Endothelial cell of umbilical vein (primary cell): ENCODE results near the gene SYNPO2L. TPM values are rescaled to one million over a fixed set of nuclear protein-coding genes. Genes with fewer than 3 reads are reported as not detected.

ENCODE experiments used
- BruUV-seq: library from RNA; stranded (reverse); fragments of 400-500 nt; replicated peaks from 2 replicates; lab custom pipeline; 2021; lab: Mats Ljungman, UMichigan
- CTCF ChIA-PET: fragments of 300-600, 350-600 bp; sonication (Branson Sonifier 250); formaldehyde crosslinking; loops from one replicate; lab custom pipeline; 2021; ENCODE audit warnings: antibody characterized with exemption, inconsistent platforms; lab: Charles Lee
- POLR2A ChIA-PET: fragments of 300-600, 350-600 bp; sonication (Branson Sonifier 250); formaldehyde crosslinking; loops from one replicate; lab custom pipeline; 2021; ENCODE audit warnings: antibody characterized with exemption, inconsistent platforms; lab: Charles Lee
- DNase-seq: peaks from one replicate; pipeline ENCODE4 v3.0.0-alpha.2; 2011; ENCODE audit warnings: low read depth, low spot score
- FAIRE-seq: peaks from 2 replicates; lab custom pipeline; 2011; peaks lifted over from hg19 to GRCh38; lab: Jason Lieb, UNC
- H2AFZ ChIP-seq: 2 replicates; pipeline ENCODE4 v1.6.0; 2012; ENCODE audit warnings: low read depth, low read length, control low read depth, inconsistent platforms
- H3K27ac ChIP-seq: 2 replicates; pipeline ENCODE4 v1.5.1; 2011; ENCODE audit warnings: low read depth, mild to moderate bottlenecking, control low read depth, low read length, moderate library complexity; ENCODE audit not compliant: insufficient read depth
- H3K27me3 ChIP-seq, 2 experiments: 2 replicates each; pipeline versions ENCODE4 v1.6.0 to v1.6.1; 2011; ENCODE audit warnings: low read length in 2 of 2, mixed read lengths in 1 of 2; ENCODE audit not compliant: control insufficient read depth in 2 of 2, insufficient read depth in 2 of 2
- H3K36me3 ChIP-seq, 2 experiments: 2 replicates in 1 of 2; 3 replicates in 1 of 2; pipeline ENCODE4 v1.5.1; 2011; ENCODE audit warnings: low read length in 2 of 2, mild to moderate bottlenecking in 1 of 2, moderate library complexity in 1 of 2; ENCODE audit not compliant: control insufficient read depth in 2 of 2, insufficient read depth in 2 of 2; ENCODE audit errors: extremely low read depth in 1 of 2
- H3K4me1 ChIP-seq: 3 replicates; pipeline ENCODE4 v1.5.1; 2011; ENCODE audit warnings: mild to moderate bottlenecking, low read length; ENCODE audit not compliant: control insufficient read depth, insufficient read depth; ENCODE audit errors: extremely low read depth
- H3K4me2 ChIP-seq: 2 replicates; pipeline ENCODE4 v1.6.1; 2011; ENCODE audit warnings: low read length, control low read depth, mixed read lengths; ENCODE audit not compliant: insufficient read depth
- H3K4me3 ChIP-seq, 3 experiments: fragments of 200-600 bp in 1 of 3; sonication (generic), shearing (Covaris generic) in 1 of 3; replicated peaks in 1 of 3; 2 replicates each; pipeline ENCODE4 v1.5.1; 2011 to 2016; ENCODE audit warnings: control low read depth in 3 of 3, low read length in 3 of 3, mild to moderate bottlenecking in 2 of 3, inconsistent platforms in 1 of 3, low read depth in 1 of 3, moderate library complexity in 1 of 3; ENCODE audit not compliant: insufficient read depth in 1 of 3
- H3K79me2 ChIP-seq: 2 replicates; pipeline ENCODE4 v1.6.0; 2012; ENCODE audit warnings: low read length, inconsistent platforms; ENCODE audit not compliant: control insufficient read depth, insufficient read depth
- H3K9ac ChIP-seq: replicated peaks from 2 replicates; pipeline ENCODE3; 2011; ENCODE audit warnings: low read length, control low read depth; ENCODE audit not compliant: insufficient read depth; ENCODE audit errors: extremely low read depth
- H3K9me1 ChIP-seq: replicated peaks from 3 replicates; pipeline ENCODE4 v1.6.0; 2011; ENCODE audit warnings: mild to moderate bottlenecking, low read length; ENCODE audit not compliant: control insufficient read depth, insufficient read depth; ENCODE audit errors: extremely low read depth
- H3K9me3 ChIP-seq: replicated peaks from 2 replicates; pipeline ENCODE4 v1.5.1; 2012; ENCODE audit warnings: low read length, inconsistent platforms; ENCODE audit not compliant: control insufficient read depth, insufficient read depth
- H4K20me1 ChIP-seq: replicated peaks from 2 replicates; pipeline ENCODE3; 2011; ENCODE audit warnings: mild to moderate bottlenecking, low read length; ENCODE audit not compliant: control insufficient read depth, insufficient read depth; ENCODE audit errors: extremely low read depth
- CTCF ChIP-seq, 2 donors: IDR thresholded peaks; 1 replicate in 1 of 2; 2 replicates in 1 of 2; pipeline ENCODE4 v1.5.1; 2011; ENCODE audit warnings: low read length in 2 of 2, mild to moderate bottlenecking in 2 of 2, moderate library complexity in 2 of 2, control low read depth in 1 of 2, inconsistent platforms in 1 of 2, low read depth in 1 of 2; ENCODE audit not compliant: insufficient read depth in 1 of 2; ENCODE audit errors: extremely low read depth in 1 of 2
- EZH2 ChIP-seq: IDR thresholded peaks from 2 replicates; pipeline ENCODE4 v1.6.1; 2012; ENCODE audit warnings: borderline replicate concordance, low read depth, mild to moderate bottlenecking, moderate library complexity, low read length, inconsistent platforms; ENCODE audit not compliant: severe bottlenecking
- FOS ChIP-seq: IDR thresholded peaks from 2 replicates; pipeline ENCODE4 v1.6.1; 2011; ENCODE audit warnings: mild to moderate bottlenecking, low read length, moderate library complexity, borderline replicate concordance; ENCODE audit not compliant: insufficient read depth
- GATA2 ChIP-seq: IDR thresholded peaks from 2 replicates; pipeline ENCODE4 v1.7.0; 2011; ENCODE audit warnings: low read depth, mild to moderate bottlenecking, moderate library complexity, mixed read lengths, low read length; ENCODE audit not compliant: insufficient read length, insufficient read depth
- JUN ChIP-seq: IDR thresholded peaks from 2 replicates; pipeline ENCODE4 v1.6.1; 2011; ENCODE audit warnings: borderline replicate concordance, low read depth; ENCODE audit not compliant: insufficient read length, insufficient read depth
- MAX ChIP-seq: IDR thresholded peaks from 2 replicates; pipeline ENCODE4 v1.6.1; 2011; ENCODE audit not compliant: insufficient read depth, insufficient read length
- MYC ChIP-seq: IDR thresholded peaks from one replicate; pipeline ENCODE4 v1.6.1; 2011; ENCODE audit warnings: mild to moderate bottlenecking, low read depth, low read length
- POLR2A ChIP-seq: IDR thresholded peaks from 2 replicates; pipeline ENCODE4 v1.6.1; 2012; ENCODE audit warnings: low read depth, mild to moderate bottlenecking, control low read depth, low read length
- POLR2AphosphoS5 ChIP-seq: IDR thresholded peaks from 2 replicates; pipeline ENCODE4 v1.6.1; 2012; ENCODE audit warnings: low read depth, mild to moderate bottlenecking, control low read depth, low read length, moderate library complexity; ENCODE audit not compliant: insufficient read depth
- dilution Hi-C: fragments of 300-500 bp; cut with MboI; formaldehyde crosslinking; loops from one replicate; pipeline ENCODE4 v1.15.0; 2019; ENCODE audit warnings: low sequenced_read_pairs; ENCODE audit not compliant: extremely low pct_ligation_motif_present
- intact Hi-C: fragments of 100-400 bp; cut with micrococcal nuclease; formaldehyde crosslinking; loops from one replicate; pipeline ENCODE4 v1.10.0; 2022
- polyA plus RNA-seq, 4 experiments: library from polyadenylated mRNA; depleted of rRNA in 3 of 4; stranded (reverse) in 3 of 4; unstranded in 1 of 4; fragments of >200 nt; gene quantifications; 2 replicates each; pipeline versions ENCODE4 v1.2.1 to v1.2.3, GENCODE V29; 2011 to 2012; ENCODE audit warnings: missing spikeins in 1 of 4
- total RNA-seq: library from RNA; stranded (reverse); gene quantifications from 2 replicates; pipeline ENCODE4 v1.2.3, GENCODE V29; 2021

The SYNPO2L gene
- total and polyA plus RNA-seq, 2 donors (not counting 3 experiments of a cell fraction or from before 2014, with no cell fraction given) = not detected

DNA sequence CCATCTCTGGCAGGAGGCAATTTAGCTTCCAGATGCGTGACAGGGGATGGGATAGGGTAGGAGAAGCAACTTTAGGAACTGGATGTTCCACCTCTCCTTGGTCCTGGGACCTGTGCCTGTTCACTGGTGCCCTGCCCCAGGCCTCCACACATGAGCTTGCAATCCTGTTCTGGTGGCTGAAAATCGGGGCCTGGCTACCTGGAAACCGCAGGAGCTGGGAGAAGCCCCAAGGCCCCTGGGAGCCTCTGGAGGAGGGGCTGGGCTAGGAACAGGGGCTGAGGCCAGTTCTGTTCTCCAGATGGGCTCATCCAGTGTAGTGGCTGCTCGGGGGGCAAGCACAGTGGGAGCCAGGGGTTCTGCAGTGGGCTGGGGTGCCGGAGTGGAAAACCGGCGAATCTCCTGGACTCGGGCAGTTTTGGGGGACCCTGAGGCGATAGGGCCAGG, 9.2 kb downstream of the SYNPO2L start:
- Histone ChIP-seq H3K9me1 (no peaks in the 10 kb centered on the region), H3K27ac (no peak overlapping the region), H3K4me1 (peaks cover 2% of the 10 kb centered on the region), H3K4me2 (no peak overlapping the region), H2AFZ (no peak overlapping the region), H3K9me3 (no peaks in the 10 kb centered on the region), H3K9ac (no peak overlapping the region), H3K27me3 (peaks cover 0 to 10% of the 10 kb centered on the region in 2 experiments), H3K36me3 (no peaks in the 10 kb centered on the region), H3K79me2 (no peaks in the 10 kb centered on the region), H4K20me1 (no peaks in the 10 kb centered on the region), H3K4me3 (no peak overlapping the region)
- ChIA-PET POLR2A (interaction anchor here (0.6 kb wide), 1 partner anchor 10 kb away, joined by 6 read pairs; no protein-coding TSS in a partner anchor), CTCF (interaction anchor here (1.3 to 6.5 kb wide), 2 partner anchors 11 to 117 kb away, joined by 3 to 127 read pairs; no protein-coding TSS in a partner anchor)
- DNase-seq (no peak), FAIRE-seq (no peak)
- no TSS peak for BruUV-seq
- TF ChIP-seq CTCF (IDR thresholded peaks at IDR 0.05; ENCODE audit: extremely low read depth in 1 of 2, insufficient read depth in 1 of 2, low read depth in 1 of 2, low read length in 2 of 2) (no peak), MYC (no peak), MAX (no peak), POLR2A (no peak), EZH2 (no peak), FOS (no peak), GATA2 (no peak), JUN (no peak), POLR2AphosphoS5 (no peak)
- dilution Hi-C loops (no loop called here), intact Hi-C loops (no loop called here)
